Left ventricle myocardium inferior (tissue), 1 donor: Measurements from ENCODE around the gene RARG. TPM values are rescaled to one million over a fixed set of nuclear protein-coding genes. Genes with fewer than 3 reads are reported as not detected.

Experiments used
- DNase-seq: peaks from one replicate; pipeline ENCODE4 v3.0.0-alpha.2; 2020
- H3K27ac ChIP-seq: fragments of 200-600 bp; replicated peaks from 2 replicates; pipeline ENCODE4 v1.8.0; 2021
- H3K27me3 ChIP-seq: fragments of 200-600 bp; 2 replicates; pipeline ENCODE4 v1.8.0; 2021; ENCODE audit warnings: low read depth
- H3K36me3 ChIP-seq: fragments of 200-600 bp; 2 replicates; pipeline ENCODE4 v1.8.0; 2021
- H3K4me1 ChIP-seq: fragments of 200-600 bp; 2 replicates; pipeline ENCODE4 v1.8.0; 2021
- H3K4me3 ChIP-seq: fragments of 200-600 bp; 2 replicates; pipeline ENCODE4 v1.8.0; 2021; ENCODE audit warnings: mild to moderate bottlenecking, moderate library complexity
- H3K9me3 ChIP-seq: fragments of 200-600 bp; replicated peaks from 2 replicates; pipeline ENCODE4 v1.8.0; 2021
- CTCF ChIP-seq: fragments of 200-600 bp; IDR thresholded peaks from 2 replicates; pipeline ENCODE4 v1.8.0; 2021; ENCODE audit warnings: antibody characterized with exemption, mild to moderate bottlenecking, borderline replicate concordance
- intact Hi-C: fragments of 100-400 bp; cut with micrococcal nuclease; formaldehyde crosslinking; loops from one replicate; pipeline ENCODE4 v1.11.0; 2022
- total RNA-seq: library from RNA; stranded (reverse); fragmentation: NEBNext Ultra II Directional; extraction: Animal tissue kit (Norgen Biotek cat#: 25700); gene quantifications from one replicate; pipeline ENCODE4 v1.2.1, GENCODE V29; 2021
- donor health status: DM: no; HTN: yes; CAD: no; lungs with severe emphysema.

RARG gene
- total RNA-seq, 1 donor from 2014 or later = 14.9 TPM

- Histone ChIP-seq H3K36me3 (peaks cover 3% of the 10 kb centered on the region), H3K9me3 (no peaks in the 10 kb centered on the region), H3K4me3 (no peak overlapping the region), H3K4me1 (no peaks in the 10 kb centered on the region), H3K27me3 (no peaks in the 10 kb centered on the region), H3K27ac (no peak overlapping the region)
- no peak for TF ChIP-seq CTCF
- intact Hi-C loops = no loop called here
- no peak for DNase-seq
Observed at GRCh38 chr12:53259891-53260290, 27.9 kb upstream of the RARG start.

- H3K27ac ChIP-seq = peak overlapping the region; percentile 44
Observed at GRCh38 chr12:53258541-53259539, 26.8 kb upstream of the RARG start.

GRCh38 chr12:53255996-53256395, 24.0 kb upstream of the RARG start:
- H3K4me1 ChIP-seq = peaks cover 31% of the 10 kb centered on the region
- H3K4me3 ChIP-seq = no peak overlapping the region
- no peaks in the 10 kb centered on the region for H3K9me3 ChIP-seq
- intact Hi-C loops = no loop called here
- no peak for DNase-seq
- TF ChIP-seq CTCF = no peak
- no peak overlapping the region for H3K27ac ChIP-seq
- peaks cover 24% of the 10 kb centered on the region for H3K36me3 ChIP-seq
- H3K27me3 ChIP-seq = no peaks in the 10 kb centered on the region

More at GRCh38 chr12:53258541-53259539, 26.8 kb upstream of the RARG start:
- Histone ChIP-seq H3K4me1 (peaks cover 4% of the 10 kb centered on the region), H3K36me3 (peaks cover 14% of the 10 kb centered on the region), H3K4me3 (no peak overlapping the region), H3K9me3 (no peaks in the 10 kb centered on the region), H3K27me3 (no peaks in the 10 kb centered on the region)
- intact Hi-C loops = no loop called here
- TF ChIP-seq CTCF = no peak
- no peak for DNase-seq

GRCh38 chr12:53254816-53255545, 23.0 kb upstream of the RARG start:
- H3K27ac ChIP-seq = no peak overlapping the region
- no peak for DNase-seq
- intact Hi-C loops = no loop called here
- H3K9me3 ChIP-seq = no peaks in the 10 kb centered on the region
- peaks cover 24% of the 10 kb centered on the region for H3K36me3 ChIP-seq
- no peak for TF ChIP-seq CTCF
- H3K4me3 ChIP-seq = no peak overlapping the region
- no peaks in the 10 kb centered on the region for H3K27me3 ChIP-seq
- H3K4me1 ChIP-seq = peaks cover 36% of the 10 kb centered on the region

GRCh38 chr12:53253298-53253697, 21.3 kb upstream of the RARG start:
- peaks cover 36% of the 10 kb centered on the region for H3K4me1 ChIP-seq
- no peaks in the 10 kb centered on the region for H3K9me3 ChIP-seq
- no peak overlapping the region for H3K27ac ChIP-seq
- H3K27me3 ChIP-seq = no peaks in the 10 kb centered on the region
- peaks cover 24% of the 10 kb centered on the region for H3K36me3 ChIP-seq
- intact Hi-C loops = no loop called here
- no peak for TF ChIP-seq CTCF
- no peak for DNase-seq
- peak overlapping the region; percentile 98 for H3K4me3 ChIP-seq
